ENCODE data around the gene TMEM79. TPM values are rescaled to one million over a fixed set of nuclear protein-coding genes. Genes with fewer than 3 reads are reported as not detected.

Gene TMEM79
- polyA plus RNA-seq, 1 of the 3 experiments (the other 2 are of a cell fraction) = 4.5 TPM

DNA sequence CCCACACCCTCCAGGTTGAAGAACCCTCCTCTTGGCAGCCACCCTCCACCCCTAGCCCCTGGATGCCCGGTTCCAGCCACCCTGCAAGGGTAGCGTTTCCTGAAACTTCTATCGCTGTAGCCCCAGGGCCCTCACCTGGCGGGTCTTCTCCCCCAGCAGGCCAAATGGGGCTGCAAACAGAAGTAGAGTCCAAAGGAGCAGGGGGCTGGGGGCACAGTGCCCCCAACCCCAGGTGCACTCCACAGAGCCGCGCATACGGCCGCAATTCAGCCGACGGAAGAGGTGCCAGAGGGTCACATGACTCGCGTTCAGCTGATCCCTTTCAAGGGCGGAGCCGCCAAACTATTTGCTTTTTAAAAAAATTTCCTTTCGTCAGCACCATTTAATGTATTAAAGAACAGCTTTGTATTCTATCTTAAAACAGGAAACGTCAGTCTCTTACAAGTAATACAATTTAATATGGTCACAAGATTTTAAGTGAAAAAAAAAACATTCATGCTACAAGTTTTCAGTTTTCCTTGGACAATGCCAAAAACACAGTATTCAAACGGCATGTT, 11.3 kb downstream of the TMEM79 start, which contains the start of gene GLMP (continued):
- TF ChIP-seq, protein P1, sequence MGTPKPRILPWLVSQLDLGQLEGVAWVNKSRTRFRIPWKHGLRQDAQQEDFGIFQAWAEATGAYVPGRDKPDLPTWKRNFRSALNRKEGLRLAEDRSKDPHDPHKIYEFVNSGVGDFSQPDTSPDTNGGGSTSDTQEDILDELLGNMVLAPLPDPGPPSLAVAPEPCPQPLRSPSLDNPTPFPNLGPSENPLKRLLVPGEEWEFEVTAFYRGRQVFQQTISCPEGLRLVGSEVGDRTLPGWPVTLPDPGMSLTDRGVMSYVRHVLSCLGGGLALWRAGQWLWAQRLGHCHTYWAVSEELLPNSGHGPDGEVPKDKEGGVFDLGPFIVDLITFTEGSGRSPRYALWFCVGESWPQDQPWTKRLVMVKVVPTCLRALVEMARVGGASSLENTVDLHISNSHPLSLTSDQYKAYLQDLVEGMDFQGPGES (IDR thresholded peaks at IDR 0.05; ENCODE audit: low read depth, low read length) = no peak
- TF ChIP-seq ELF1 (IDR thresholded peaks at IDR 0.05) (no peak), RFX5 (IDR thresholded peaks at IDR 0.05; ENCODE audit: low read length) (no peak), MEF2A (IDR thresholded peaks at IDR 0.05; ENCODE audit: borderline replicate concordance, low read depth) (no peak)
- TF ChIP-seq, protein P2, sequence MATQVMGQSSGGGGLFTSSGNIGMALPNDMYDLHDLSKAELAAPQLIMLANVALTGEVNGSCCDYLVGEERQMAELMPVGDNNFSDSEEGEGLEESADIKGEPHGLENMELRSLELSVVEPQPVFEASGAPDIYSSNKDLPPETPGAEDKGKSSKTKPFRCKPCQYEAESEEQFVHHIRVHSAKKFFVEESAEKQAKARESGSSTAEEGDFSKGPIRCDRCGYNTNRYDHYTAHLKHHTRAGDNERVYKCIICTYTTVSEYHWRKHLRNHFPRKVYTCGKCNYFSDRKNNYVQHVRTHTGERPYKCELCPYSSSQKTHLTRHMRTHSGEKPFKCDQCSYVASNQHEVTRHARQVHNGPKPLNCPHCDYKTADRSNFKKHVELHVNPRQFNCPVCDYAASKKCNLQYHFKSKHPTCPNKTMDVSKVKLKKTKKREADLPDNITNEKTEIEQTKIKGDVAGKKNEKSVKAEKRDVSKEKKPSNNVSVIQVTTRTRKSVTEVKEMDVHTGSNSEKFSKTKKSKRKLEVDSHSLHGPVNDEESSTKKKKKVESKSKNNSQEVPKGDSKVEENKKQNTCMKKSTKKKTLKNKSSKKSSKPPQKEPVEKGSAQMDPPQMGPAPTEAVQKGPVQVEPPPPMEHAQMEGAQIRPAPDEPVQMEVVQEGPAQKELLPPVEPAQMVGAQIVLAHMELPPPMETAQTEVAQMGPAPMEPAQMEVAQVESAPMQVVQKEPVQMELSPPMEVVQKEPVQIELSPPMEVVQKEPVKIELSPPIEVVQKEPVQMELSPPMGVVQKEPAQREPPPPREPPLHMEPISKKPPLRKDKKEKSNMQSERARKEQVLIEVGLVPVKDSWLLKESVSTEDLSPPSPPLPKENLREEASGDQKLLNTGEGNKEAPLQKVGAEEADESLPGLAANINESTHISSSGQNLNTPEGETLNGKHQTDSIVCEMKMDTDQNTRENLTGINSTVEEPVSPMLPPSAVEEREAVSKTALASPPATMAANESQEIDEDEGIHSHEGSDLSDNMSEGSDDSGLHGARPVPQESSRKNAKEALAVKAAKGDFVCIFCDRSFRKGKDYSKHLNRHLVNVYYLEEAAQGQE (IDR thresholded peaks at IDR 0.05; ENCODE audit: low read depth, low read length) = 0 out of 2 replicates have a peak, but pooled peaks have one; percentile 13
- TF ChIP-seq, protein P3, sequence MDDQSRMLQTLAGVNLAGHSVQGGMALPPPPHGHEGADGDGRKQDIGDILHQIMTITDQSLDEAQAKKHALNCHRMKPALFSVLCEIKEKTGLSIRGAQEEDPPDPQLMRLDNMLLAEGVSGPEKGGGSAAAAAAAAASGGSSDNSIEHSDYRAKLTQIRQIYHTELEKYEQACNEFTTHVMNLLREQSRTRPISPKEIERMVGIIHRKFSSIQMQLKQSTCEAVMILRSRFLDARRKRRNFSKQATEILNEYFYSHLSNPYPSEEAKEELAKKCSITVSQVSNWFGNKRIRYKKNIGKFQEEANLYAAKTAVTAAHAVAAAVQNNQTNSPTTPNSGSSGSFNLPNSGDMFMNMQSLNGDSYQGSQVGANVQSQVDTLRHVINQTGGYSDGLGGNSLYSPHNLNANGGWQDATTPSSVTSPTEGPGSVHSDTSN (IDR thresholded peaks at IDR 0.05) = 0 out of 2 replicates have a peak, but pooled peaks have one; percentile 7

DNA sequence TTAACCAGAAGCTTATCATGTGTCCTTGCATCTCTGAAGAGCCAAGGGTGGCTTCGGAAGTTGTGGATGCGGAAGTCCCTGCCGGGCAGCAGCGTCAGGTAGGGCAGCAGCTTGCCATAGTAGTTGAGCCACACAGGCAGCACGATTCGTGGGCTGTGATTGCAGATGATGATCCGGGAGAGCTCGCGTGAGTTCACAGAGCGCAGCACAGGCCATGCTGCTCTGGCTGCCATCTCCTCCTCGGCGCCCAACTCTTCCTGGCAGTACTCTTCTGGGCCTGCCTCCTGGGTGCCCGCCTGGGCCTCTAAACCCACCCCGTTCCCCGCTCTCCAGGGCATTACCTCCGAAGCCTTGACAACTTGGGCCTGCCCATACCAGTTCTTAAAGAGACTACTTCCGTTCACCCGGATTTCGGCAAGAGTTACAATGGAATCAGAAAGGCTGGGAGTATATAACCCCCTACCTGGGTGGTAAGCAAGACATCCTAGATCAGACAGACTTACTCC, 14.8 kb downstream of the TMEM79 start, which contains the start of gene VHLL:
TSS of gene VHLL (minus strand) at position 456 of the 506 bp plus-strand sequence. CDS start at position 338, 118 bp downstream.
- no peak for TF ChIP-seq FOSL2 (IDR thresholded peaks at IDR 0.05; ENCODE audit: borderline replicate concordance, low read depth)
- no peak for TF ChIP-seq GATA2 (CRISPR knock-in tag; IDR thresholded peaks at IDR 0.05)
- no peak for TF ChIP-seq NRF1 (IDR thresholded peaks at IDR 0.05; ENCODE audit: low read depth, low read length)
- TF ChIP-seq, protein P4, sequence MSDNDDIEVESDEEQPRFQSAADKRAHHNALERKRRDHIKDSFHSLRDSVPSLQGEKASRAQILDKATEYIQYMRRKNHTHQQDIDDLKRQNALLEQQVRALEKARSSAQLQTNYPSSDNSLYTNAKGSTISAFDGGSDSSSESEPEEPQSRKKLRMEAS (IDR thresholded peaks at IDR 0.05; ENCODE audit: low read depth) = no peak
- no peak for TF ChIP-seq POLR2AphosphoS5 (IDR thresholded peaks at IDR 0.05; ENCODE audit: low read depth, low read length)
- TF ChIP-seq, protein P2 (IDR thresholded peaks at IDR 0.05; ENCODE audit: low read depth, low read length) = no peak
- TF ChIP-seq MEF2A (IDR thresholded peaks at IDR 0.05; ENCODE audit: borderline replicate concordance, low read depth) = no peak
- TF ChIP-seq, protein P5, sequence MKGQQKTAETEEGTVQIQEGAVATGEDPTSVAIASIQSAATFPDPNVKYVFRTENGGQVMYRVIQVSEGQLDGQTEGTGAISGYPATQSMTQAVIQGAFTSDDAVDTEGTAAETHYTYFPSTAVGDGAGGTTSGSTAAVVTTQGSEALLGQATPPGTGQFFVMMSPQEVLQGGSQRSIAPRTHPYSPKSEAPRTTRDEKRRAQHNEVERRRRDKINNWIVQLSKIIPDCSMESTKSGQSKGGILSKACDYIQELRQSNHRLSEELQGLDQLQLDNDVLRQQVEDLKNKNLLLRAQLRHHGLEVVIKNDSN (IDR thresholded peaks at IDR 0.05; ENCODE audit: borderline replicate concordance, low read depth) = no peak
- TF ChIP-seq NFIC (IDR thresholded peaks at IDR 0.05; ENCODE audit: borderline replicate concordance) = no peak
- no peak for TF ChIP-seq EP300 (IDR thresholded peaks at IDR 0.05; ENCODE audit: borderline replicate concordance in 1 of 2, low read depth in 1 of 2, low read length in 1 of 2)
- no peak for TF ChIP-seq RAD21 (IDR thresholded peaks at IDR 0.05; ENCODE audit: low read length)
- no peak for TF ChIP-seq YY1 (IDR thresholded peaks at IDR 0.05; ENCODE audit: low read depth)
- TF ChIP-seq, protein P1 (IDR thresholded peaks at IDR 0.05; ENCODE audit: low read depth, low read length) = no peak
- POLR2A ChIA-PET = no interaction called here
- Histone ChIP-seq H3K27me3 (ENCODE audit: insufficient read depth) (no peaks in the 10 kb centered on the region), H3K9me2 (no peaks in the 10 kb centered on the region), H3K79me2 (ENCODE audit: insufficient read depth) (peaks cover 18% of the 10 kb centered on the region), H3K4me2 (no peak within 1 kb of the TSS), H3K27ac (ENCODE audit: low read depth in 2 of 2, low read length in 1 of 2) (no peak within 1 kb of the TSS), H4K20me1 (ENCODE audit: insufficient read depth) (no peaks in the 10 kb centered on the region), H3K4me3 (ENCODE audit: low read depth in 2 of 2, low read length in 1 of 2) (no peak within 1 kb of the TSS), H3K9ac (no peak within 1 kb of the TSS), H3K4me1 (ENCODE audit: control insufficient read depth in 1 of 2, insufficient read depth in 2 of 2, low read depth in 1 of 2, low read length in 1 of 2) (peaks cover 9 to 10% of the 10 kb centered on the region in 2 experiments; a peak in 2 of 4 replicates), H2AFZ (ENCODE audit: low read depth) (no peak within 1 kb of the TSS), H3K36me3 (replicated peaks in 1 of 2; ENCODE audit: control insufficient read depth in 1 of 2, insufficient read depth in 2 of 2, low read length in 1 of 2) (peaks cover 2 to 7% of the 10 kb centered on the region in 2 experiments), H3F3A (replicated peaks; ENCODE audit: insufficient read depth) (peaks cover 9% of the 10 kb centered on the region), H3K9me3 (no peaks in the 10 kb centered on the region)
- DNase-seq = no peak
- 88% methylated on average over 19 of the region's 19 CpGs for WGBS (ENCODE audit: low lambda C conversion rate)
- CTCF ChIA-PET = interaction anchor here (0.6 to 1.5 kb wide), 3 partner anchors 16 to 61 kb away, joined by 3 to 5 read pairs (median 3); no protein-coding TSS in a partner anchor
